ENCODE measurements around the gene CMPK1.
"Not testable (repeated sequence)": the region's sequence is repeated elsewhere in the genome, so short reads cannot be mapped to it uniquely, and the experiment has no call there.

Gene CMPK1, protein sequence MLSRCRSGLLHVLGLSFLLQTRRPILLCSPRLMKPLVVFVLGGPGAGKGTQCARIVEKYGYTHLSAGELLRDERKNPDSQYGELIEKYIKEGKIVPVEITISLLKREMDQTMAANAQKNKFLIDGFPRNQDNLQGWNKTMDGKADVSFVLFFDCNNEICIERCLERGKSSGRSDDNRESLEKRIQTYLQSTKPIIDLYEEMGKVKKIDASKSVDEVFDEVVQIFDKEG

DNA sequence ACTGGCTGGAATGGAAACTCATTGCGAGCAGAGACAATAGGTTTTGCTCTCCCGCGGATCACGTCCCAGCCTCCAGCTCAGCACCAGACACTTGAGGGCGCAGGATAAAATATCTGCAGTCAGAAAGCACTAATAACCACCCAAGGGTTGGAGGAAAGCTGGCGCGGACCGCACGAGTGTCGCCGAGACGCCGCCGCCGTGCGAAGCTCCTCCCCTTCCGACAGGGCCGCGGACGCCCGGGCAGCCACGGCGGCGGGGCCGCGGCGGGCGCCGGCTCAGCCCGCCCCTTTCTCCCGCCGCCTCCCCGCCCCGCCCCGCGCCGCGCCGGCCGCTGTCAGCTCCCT, at the start of gene CMPK1:
TSS of gene CMPK1 (plus strand) at position 213 of the 344 bp plus-strand sequence. CDS start 156 bp downstream, outside the sequence.
- peak; percentile 80 for DNase-seq

DNA sequence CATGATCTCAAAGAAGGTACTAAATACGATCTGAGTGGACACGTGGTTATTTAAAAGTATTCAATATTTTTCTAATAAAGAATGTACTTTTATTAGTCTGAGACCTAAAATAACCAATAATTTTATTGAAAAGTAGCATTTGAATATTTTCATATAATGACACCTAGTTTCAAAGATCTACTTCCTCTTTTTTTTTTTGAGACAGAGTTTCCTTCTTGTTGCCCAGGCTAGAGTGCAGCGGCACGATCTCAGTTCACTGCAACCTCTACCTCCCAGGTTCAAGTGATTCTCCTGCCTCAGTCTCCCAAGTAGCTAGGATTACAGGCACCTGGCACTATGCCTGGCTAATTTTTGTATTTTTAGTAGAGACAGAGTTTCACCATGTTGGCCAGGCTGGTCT, 45.5 kb upstream of the CMPK1 start:
- not testable (repeated sequence) for DNase-seq

DNA sequence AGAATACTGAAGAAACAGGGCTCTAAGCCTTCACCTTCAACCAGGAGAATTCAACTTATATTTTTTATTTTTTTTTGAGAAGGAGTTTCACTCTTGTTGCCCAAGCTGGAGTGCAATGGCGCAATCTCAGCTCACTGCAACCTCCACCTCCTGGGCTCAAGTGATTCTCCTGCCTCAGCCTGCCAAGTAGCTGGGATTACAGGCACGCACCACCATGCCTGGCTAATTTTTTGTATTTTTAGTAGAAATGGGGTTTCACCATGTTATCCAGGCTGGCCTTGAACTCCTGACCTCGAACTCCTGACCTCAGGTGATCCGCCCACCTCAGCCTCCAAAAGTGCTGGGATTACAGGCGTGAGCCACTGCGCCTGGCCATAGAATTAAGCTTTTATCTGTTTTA, 38.7 kb upstream of the CMPK1 start:
- DNase-seq, result not testable (repeated sequence)

DNA sequence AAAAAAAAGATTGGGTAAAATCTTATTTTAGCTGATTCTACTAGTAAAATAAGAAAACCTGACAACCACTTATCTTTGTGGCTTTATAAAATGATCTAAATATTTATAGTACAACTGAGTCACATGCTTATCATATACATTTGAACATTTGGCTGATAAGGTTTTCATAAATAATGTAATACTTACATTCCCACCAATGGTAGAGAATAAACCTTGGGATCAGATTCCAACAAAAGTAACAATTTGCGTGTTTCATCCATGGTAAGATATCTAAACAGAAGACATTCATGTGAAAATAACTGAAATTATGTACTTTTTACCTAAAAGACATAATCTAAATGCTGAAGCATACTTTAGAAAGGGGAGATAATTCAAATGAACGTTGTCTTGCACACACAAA, 38.0 kb upstream of the CMPK1 start:
- no peak for DNase-seq

DNA sequence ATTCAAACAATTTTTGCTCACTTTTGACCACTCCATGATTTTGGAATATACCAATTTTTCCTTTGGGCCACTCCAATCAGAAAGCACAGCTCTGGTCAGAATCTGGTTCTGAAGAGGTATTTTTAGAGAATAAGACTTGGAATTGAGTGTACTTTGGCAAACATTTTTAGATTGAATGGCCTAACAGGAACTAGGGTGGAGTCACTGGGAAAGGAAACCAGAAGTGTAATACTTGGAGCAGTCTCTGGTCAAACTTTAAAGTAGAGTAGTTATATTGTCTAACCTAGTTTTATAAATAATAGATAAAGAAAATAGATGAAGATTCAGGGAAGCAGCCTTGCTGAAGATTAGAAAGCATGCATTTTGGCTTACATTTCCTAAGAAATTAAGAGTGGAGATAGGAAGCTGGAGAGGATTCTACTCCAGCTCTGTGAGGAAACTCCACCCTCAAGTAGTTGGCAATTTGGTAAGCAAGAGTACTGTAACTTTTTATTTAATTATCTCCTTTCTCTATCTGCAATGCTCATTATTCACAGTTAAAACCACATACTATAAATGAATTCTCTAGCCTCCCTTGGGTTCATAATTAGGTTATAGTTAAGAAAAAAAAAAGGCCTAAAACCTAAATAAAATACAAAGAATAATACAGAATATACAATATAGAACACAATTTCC, 35.4 kb upstream of the CMPK1 start:
- no peak for DNase-seq

DNA sequence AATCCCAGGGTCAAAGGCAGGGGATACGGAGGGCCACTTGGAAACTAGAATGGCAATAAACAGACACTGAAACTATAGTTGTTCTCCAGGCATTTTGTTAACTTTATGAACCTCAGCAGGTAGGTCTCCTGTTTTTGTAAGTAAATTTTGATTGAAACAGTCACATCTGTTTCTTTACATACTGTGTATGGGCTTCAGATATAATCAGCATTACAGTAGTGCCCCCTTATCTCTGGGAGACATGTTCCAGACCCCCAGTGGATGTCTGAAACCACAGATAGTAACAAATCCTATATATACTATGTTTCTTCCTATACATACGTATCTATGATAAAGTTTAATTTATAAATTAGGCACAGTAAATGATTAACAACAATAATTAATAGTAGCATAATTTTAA, 31.1 kb upstream of the CMPK1 start:
- no peak for DNase-seq

DNA sequence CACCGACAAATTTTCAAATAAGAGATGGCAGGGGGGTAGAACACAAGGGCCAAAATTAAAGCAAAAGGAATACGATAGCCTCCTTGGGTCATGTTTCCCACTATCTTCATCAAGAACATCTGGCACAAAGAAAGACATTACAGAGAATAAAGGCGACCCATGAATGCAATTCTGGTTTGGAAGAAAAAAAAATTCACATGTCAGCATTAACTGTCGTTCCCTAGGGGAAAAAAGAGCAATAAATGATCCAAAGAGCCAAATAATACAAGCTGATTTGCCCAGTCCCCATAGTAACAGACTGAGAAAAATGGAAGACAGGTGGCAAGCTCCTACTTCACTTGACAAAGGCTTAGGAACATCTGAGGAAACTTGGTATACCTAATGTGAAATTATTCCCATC, 24.2 kb upstream of the CMPK1 start:
- no peak for DNase-seq

DNA sequence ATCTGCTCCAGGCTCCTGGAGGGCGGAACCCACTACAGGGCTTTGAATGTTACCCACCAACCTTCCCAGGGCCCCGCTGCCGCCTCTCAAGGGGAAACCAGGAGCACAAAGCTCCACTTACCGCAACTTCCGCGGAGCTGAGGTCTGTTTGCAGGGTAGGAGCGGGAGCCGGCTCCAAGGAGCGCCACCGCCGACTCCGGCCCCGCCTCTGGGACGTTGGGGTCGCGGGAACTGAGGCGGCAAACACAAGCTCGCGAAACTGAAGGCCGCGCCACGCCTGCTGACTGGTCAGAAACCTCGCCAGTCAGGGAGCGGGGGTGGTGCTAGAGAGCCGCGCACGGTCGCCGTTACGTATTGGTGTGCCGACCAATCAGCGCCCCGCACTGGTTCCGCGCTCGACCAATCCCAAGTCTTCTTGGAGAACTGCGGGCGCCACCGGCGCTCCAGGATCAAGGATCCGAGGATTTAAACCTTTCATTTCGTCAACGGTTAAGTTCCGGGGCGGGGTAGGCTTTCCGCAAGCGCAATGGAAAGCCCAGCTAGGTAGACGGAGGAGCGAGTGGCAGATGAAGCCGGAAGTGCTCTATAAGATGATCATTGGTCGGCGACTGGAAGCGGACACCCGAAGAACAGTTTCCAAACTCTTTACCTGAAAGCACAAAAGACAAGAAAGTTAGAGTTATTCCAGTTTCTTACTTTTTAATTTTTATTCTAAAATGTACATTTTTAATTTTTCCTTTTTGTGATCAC, 19.5 kb upstream of the CMPK1 start, which contains the start of gene STIL:
TSS of gene STIL (minus strand) at position 233 of the 750 bp plus-strand sequence. CDS start 3,828 bp downstream, outside the sequence.
- DNase-seq, result peak; percentile 96

DNA sequence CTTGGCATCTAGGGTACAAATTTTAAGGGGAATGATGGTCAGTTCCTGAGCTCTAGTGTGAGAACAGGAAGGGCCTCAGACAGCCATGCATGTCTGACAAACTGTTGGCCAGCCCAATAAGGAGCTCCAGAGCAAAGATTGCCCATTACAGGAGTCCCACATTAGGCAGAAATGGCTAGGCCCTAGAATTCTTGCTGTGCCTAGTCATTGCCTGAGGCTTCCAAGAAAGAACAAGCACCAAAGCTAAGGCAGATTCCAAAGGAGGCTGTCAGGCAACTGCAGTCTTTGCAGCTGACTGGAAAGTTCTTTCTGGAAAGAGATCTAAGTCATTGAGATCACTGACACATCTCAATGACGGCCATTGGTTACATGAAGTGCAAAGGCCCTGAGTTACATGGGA, 15.7 kb upstream of the CMPK1 start:
- DNase-seq, result no peak

DNA sequence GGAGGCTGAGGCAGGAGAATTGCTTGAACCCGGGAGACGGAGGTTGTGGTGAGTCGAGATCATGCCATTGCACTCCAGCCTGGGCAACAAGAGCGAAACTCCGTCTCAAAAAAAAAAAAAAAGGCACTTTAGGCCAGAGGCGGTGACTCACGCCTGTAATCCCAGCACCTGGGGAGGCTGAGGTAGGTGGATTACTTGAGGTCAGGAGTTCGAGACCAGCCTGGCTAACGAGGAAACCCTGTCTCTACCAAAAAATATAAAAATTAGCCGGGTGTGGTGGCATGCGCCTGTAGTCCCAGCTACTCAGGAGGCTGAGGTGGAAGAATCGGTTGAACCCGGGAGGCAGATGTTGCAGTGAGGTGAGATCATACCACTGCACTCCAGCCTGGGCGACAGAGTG, 13.6 kb upstream of the CMPK1 start:
- not testable (repeated sequence) for DNase-seq

DNA sequence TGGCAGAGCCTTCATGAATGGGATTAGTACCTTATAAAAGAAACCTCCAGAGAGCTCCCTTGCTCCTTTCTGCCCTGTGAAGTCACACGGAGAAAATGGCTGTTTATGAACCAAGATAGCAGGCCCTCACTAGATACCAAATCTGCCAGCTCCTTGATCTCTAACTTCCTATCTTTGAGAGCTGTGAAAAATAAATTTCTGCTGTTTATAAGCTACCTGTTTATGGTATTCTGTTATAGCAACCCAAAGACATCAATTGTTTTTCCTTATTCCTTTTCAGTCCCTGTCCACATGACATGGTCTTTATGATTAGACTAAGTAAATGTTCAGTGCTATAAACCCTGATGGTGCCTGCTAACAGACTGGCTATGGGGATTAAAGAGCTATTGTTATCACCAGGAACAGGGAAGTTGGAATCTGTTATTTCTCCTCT, 10.0 kb upstream of the CMPK1 start:
- no peak for DNase-seq

DNA sequence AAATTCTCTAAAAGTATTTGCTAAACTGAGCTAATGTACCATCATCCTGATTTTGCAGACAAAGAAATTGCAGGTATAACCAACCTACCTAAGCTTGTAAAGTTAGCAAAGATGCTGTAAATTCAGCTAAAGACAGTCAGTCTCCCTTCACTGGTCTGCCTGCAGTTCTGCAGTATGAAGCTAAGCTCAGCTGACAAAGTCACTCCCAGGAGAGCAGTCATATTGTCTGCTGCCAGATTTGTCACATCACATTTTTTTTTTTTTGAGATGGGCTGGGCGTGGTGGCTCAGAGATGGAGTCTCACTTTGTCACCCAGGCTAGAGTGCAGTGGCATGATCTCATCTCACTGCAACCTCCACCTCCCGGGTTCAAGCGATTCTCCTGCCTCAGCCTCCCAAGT, 8.9 kb upstream of the CMPK1 start:
- no peak for DNase-seq

DNA sequence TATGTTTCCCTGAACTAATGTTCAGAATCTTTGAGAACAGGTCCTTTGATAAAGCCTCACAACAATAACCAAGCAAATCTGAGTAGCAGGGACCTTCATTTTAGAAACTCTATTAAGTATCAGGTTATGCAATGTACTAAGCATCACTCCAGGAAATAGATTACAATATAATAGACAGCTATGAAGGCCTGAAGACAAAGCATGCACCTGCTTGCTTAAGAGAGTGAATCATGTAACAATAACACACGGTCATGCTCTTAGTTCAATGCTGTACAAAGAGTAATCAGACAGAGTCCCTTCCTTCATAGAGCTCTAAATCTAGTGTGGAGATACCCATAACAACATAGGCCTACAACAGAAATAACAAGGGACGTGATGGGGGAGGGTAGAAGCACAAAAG, 8.1 kb upstream of the CMPK1 start:
- no peak for DNase-seq

DNA sequence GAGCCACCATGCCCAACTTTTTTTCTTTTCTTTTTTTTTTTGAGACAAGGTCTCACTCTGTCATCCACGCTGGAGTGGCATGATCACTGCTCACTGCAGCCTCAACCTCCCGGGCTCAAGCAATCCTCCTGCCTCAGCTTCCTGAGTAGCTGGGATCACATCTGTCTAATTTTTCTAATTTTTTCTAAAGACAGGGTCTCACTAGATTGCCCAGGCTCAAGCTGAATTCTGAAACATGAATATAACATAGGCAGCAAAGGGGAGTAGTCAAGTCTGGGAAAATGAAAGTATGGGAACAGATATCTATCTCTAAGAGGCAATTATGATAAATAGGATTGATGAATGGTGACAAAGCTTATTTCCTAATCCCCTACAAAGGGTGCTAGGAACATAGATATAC, 7.3 kb upstream of the CMPK1 start:
- no peak for DNase-seq

DNA sequence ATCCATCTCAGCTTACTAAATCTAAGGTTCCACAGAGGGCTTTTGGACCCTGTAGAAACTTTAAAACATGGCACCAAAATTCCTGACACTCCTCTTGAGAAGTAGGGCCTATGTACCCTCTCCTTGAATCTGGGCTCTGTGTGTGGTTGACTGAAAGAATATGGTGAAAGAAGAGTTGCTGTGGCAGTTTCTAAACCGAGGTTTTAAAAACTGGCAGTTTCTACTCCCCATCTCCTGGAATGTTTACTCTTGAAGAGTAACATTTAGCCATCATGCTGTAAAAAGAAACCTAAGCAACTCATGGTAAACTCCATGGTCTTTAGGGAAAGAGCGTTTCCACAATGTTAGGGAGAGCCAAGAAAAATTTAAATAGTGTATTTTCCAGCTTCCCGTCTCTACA, 4.6 kb upstream of the CMPK1 start:
- DNase-seq, result no peak

DNA sequence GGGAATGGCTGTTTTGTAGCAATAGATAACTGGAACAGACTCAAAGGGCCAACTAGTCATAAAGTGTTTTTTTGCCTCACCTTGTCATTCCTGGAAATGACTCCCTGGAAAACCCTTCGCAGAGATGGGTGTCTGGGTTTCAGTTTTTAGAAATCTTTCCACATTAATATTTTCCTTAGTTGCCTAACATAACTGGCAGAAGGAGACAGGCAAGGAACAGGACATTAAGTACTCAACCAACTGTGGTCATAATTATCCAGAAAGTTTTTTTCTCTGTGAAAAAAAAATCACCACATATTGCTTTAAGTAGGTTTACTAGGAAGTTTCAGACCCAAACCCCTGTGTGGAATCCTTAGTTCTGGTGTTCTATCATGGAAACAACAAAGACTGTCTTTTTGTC, 3.4 kb upstream of the CMPK1 start:
- DNase-seq, result no peak

DNA sequence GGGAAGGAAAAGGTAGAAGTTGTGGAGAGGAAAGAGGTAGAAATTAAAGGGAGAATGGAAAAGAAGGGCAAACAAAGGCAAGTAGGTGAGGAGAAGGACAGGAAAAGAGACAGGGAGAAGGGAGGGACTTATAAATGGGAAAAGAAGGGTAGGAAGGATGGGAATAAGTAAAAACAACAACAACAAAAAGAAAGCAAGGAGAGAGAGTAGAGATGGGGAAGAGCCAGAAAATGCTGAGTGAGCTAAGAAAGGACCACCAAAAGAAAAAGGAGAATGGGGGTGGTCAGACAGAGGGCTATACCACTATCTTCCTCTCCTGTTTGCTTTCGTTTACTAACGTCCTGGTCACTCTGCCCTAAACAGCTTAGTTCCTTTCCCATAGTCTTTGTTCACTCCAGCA, 1.7 kb upstream of the CMPK1 start:
- no peak for DNase-seq

DNA sequence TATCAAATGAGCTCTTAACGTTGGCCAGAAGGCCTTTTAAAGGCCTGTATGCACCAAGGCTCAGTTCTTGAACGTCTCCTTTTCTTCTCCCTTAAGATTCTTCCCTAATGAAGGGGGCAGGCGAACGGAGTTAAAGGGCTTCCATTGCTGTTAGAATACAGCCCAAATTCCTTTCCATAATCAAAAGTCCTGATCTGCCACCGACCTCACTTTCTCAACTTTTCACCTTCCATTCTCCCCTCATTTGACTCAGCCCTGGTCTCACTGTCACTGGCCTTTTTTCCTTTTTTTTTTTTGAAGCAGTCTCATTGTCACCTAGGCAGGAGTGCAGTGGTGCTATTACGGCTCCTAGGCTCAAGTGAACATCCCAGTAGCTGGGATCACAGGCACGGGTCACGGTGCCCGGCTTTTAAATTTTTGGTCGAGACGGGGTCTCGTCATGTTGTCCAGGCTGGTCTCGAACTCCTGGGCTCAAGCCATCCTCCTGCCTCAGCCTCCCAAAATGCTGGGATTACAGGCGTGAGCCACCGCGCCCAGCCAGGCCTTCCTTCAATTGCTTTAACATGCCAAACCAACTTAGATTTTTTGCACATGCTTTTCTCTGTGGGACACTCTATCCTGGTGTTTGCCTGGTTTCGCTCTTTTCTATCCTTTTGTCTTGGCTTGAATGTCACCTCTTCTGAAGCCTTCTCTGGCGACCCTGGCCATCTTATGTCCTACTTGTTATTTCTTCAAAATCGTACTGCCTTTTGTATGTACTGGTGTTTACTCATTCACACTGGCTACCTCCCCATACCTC, 612 bp upstream of the CMPK1 start:
- no peak for DNase-seq

DNA sequence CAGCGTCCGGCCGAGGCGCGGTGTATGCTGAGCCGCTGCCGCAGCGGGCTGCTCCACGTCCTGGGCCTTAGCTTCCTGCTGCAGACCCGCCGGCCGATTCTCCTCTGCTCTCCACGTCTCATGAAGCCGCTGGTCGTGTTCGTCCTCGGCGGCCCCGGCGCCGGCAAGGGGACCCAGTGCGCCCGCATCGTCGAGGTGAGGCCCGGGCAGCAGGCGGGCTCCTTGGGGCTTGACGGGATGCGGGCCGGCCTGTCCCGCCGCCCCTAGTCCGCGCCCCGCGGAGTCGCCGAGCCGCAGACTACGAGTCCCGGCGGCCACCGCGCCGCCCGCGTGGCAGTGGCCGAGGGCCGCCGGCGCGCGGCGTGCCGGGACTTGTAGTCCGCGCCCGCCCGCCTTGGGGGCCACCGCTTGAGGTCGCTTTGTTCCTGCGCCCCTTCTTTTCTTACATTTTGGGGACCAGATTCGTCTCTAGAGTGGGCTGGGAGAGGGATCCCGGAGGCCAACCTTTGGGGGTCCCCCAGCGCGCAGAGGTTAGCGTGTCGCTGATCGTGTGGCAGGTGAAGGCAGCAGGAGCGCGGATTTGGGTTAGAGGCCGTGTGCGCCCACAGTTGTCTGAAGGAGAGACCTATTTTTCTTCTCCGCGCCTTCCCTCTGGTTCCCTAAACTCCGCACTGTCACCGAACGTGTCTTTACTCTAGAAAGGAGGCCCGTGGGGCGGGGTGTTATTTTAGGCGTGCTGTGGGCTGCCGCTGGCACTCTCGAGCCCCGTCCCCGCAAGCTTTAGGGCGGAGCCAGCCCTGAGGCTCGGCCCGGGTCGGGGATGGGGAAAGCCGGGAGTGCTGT, 553 bp downstream of the CMPK1 start:
- DNase-seq, result peak; percentile 77

DNA sequence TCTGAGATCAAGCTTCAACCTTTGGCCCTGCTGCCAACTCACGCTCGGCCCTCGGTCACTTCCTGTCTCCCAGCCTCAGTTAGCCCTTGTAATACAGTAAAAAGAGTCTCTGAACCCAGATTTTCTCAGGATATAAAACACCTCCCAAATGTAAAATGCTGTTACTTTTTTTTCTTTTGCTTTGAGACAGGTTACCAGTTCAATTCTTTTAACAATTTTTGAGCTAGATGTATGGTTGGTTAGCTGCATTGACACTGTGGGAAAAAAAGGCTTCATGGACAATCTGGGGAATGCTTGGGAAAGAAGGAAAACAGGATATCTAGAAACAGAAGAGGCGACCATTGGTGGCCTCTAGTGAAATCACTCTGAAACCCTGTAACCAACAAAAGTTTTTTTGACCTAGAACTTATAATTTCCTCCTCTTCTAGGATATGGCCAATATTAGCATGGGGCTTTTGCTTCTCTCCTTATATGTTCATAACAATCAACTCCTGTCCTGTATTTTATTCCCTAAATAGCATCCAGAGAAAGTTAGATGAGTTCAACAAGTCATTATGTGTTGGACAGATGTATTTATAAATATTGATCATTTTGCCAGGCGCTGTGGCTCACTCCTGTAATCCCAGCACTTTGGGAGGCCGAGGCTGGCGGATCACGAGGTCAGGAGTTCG, 1.3 kb downstream of the CMPK1 start:
- DNase-seq, result no peak

DNA sequence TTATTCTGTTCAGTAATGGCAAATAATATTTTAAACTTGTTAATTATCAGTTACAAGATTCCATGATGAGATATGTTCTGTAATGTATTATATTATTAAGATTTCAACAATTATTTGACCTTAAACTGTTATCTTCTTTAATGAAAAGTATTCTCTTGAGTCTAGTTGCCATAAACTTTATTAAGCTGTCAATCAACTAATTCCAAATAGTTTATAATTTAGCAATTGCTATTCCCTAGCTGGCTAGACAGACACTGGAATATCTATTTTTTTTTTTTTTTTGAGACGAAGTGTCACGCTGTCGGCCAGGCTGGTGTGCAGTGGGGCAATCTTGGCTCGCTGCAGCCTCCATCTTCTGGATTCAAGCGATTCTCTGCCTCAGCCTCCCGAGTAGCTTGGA, 3.8 kb downstream of the CMPK1 start:
- no peak for DNase-seq

All from stimulated activated CD4-positive, alpha-beta T cell treated with anti-CD3 and anti-CD28 coated beads, Interleukin-4, amount 100 ng/mL, for 1 hour (primary cell).